HG02870 (cell line): ENCODE data around the gene SERPINA7.
"Not testable (repeated sequence)": the region's sequence is repeated elsewhere in the genome, so short reads cannot be mapped to it uniquely, and the experiment has no call there.

Source experiments
- ATAC-seq: cut with Tn5 transposase; IDR thresholded peaks from one replicate; pipeline ENCODE4 v1.9.1; 2021; ENCODE audit warnings: mild to moderate bottlenecking, moderate library complexity; ENCODE audit not compliant: unreplicated experiment

SERPINA7 gene, protein sequence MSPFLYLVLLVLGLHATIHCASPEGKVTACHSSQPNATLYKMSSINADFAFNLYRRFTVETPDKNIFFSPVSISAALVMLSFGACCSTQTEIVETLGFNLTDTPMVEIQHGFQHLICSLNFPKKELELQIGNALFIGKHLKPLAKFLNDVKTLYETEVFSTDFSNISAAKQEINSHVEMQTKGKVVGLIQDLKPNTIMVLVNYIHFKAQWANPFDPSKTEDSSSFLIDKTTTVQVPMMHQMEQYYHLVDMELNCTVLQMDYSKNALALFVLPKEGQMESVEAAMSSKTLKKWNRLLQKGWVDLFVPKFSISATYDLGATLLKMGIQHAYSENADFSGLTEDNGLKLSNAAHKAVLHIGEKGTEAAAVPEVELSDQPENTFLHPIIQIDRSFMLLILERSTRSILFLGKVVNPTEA

GRCh38 chrX:106038625-106039024, at the start of gene SERPINA7:
SERPINA7 (minus strand) TSS chrX:106038727; CDS start chrX:106037058, 1,669 bp downstream.
- no peak for ATAC-seq

- ATAC-seq: no peak
These were observed 30.5 kb upstream of the SERPINA7 start for GRCh38 chrX:106069048-106069447.

GRCh38 chrX:106050054-106050453, 11.5 kb upstream of the SERPINA7 start:
- ATAC-seq: no peak

DNA sequence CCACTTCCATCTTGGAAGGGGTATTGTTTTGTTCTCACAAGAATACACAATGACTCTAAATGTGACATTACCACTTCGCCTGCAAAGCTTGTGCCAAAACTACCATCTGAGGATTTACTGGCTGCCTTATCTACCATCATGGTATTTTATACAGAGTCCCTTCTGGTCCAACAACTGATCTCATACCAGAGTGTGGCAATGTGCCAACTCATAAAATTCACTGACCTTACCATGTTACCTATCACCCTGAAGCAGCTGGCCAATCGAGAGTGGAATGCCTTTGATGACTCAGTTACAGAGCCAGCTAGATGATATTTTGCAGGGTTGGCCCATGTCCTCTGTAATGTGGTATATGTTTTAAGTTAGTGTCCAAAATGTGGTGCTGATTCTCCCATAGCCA, 3.8 kb upstream of the SERPINA7 start:
- ATAC-seq: no peak

- no peak for ATAC-seq
These were observed 2.3 kb upstream of the SERPINA7 start for GRCh38 chrX:106040861-106041260.

DNA sequence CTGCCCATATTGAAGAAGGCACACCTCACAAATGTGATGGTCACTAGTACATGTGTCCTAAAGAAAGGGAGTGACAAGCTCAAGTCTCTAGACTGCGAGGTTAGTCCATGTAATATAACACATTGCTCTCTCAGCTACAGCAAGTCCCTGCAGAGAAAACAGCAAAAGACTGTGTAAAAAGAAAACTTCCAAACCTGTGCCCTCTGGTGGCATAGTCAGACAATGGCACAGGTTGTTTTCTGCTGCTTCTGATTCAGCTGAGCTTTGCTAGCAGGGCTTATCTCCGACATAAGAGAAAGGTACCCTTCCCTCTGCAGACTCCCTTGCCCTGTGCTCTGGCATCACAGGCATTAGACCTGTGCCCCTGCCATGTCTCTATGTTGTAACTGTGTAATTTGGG, 1.4 kb upstream of the SERPINA7 start:
- ATAC-seq: no peak

DNA sequence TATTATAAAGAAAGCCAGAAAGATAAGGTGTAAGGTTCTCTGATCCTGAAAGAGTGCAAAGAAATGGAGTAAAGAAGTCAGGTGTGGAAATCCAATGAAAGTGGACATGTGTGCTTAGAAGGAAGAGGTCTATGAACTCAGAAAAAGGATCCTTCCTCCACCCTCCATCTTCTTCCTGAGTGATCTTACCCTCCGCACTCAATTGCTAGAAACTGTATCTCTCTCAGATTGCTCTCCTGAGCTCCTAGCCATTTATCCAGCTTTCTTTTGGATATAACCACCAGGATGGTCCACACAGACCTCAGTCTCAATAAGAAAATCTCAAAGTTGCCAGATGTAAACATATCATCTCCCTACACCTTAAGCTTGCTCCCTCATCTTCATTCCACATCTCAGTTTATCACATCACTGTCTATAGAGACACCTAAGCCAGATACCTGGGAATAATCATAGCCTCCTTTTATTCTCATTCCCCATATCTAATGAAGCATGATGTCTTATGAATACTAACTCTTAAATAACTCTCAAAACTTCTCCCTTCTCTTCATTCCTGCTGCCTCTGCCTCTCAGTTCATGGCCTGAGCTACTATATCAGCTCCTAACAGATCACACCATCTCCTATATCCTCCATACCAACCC, 573 bp downstream of the SERPINA7 start:
- ATAC-seq: no peak

DNA sequence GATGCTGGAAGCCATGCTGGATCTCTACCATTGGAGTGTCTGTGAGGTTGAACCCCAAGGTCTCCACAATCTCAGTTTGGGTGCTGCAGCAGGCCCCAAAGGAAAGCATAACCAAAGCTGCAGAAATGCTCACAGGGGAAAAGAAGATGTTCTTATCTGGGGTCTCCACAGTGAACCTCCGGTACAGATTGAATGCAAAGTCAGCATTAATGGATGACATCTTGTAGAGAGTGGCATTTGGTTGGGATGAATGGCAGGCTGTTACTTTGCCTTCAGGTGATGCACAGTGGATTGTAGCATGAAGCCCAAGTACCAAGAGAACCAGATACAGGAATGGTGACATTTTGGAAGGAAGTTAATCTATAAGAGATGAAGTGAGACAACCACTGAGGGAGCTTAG, 1.8 kb downstream of the SERPINA7 start:
- no peak for ATAC-seq

GRCh38 chrX:106035064-106035463, 3.5 kb downstream of the SERPINA7 start:
- no peak for ATAC-seq

DNA sequence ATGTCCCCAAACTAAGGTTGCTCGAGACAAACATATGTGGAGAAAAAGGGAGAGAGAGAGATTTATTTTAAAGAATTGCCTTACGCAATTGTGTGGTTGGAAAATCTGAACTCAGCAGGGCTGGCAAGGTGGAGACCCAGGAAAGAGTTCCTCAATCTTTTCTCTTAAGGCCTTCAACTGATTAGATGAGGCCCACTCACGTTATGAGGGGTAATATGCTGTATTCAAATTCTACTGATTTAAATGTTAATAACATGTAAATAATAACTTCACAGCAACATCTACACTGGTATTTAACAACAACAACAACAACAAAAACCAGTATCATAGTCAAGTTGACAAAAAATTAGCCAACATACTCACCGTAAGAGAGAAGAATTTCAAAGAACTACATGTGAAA, 14.6 kb downstream of the SERPINA7 start:
- ATAC-seq: no peak

DNA sequence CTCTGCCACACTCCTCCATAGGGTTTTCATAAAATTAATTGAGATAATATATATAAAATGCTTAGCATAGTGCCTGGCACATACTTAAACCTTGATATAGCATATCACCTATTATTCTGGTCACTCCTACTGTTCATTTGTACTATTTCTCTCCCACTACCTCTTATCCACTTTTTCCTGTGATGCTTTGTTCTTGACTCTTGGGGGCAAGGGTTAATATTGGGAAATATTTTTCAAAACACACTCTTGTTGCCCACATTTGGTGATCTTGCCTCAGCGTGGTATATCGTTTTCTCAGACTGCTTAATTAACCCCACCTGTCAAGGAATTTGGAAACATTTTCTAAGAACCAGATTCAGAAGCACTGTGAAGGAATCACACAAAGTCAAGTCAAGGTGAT, 16.3 kb downstream of the SERPINA7 start:
- no peak for ATAC-seq

DNA sequence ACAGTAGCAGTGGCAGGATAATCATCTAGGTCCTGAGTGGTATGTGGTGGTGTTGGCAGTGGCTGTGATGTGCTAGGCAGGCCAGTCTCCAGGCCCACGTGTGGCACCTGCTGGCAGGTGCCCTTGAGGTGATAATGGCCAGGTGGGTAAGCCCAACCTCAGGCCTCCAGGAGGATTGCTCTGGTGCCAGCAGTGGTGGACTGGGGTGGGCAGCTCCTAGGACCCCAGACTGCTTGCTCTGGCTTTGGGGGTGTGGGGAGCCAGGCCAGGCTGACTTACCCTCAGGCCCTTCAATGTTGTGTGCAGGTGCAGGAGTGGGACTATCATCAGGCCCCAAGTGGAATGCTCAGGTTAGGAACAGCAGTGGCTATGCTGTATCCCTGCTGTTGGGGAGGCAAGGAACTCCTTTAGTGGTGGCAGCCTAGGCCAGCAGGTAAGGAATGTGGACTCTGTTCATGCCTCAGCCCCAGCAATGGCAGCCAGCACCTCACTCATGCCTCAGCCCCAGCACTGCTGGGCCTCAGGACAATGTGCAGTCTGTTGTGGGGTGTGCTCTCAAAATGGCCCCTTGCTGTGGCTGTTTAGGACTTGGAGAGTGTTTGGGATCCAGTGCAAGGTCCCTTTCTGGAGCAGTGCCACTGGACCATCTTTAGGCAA, 24.3 kb downstream of the SERPINA7 start:
- no peak for ATAC-seq

- ATAC-seq: no peak
These were observed 29.4 kb downstream of the SERPINA7 start for GRCh38 chrX:106009145-106009544.

DNA sequence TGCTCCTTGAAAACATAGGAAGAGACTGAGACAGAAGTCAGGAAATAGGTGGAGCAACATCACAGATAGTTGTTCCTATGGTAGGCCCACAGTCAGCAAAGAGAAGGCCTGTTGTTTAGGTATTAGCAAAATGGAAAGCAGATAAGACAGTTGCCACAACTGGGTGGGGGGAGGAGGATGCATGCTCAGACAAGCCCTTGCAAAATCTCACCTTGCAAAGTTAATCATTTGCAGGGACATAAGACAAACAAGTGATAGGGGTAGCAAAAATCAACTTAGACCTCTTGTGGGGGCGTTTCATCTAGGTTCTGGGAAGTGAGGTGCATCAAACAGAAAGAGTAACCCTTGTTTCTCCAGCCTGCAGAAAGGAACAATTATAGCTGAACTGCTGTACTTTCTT, 30.7 kb downstream of the SERPINA7 start:
- no peak for ATAC-seq

- ATAC-seq: no peak
These were observed 32.8 kb downstream of the SERPINA7 start for GRCh38 chrX:106005684-106006083.

- not testable (repeated sequence) for ATAC-seq
These were observed 37.9 kb downstream of the SERPINA7 start for GRCh38 chrX:106000609-106001008.

DNA sequence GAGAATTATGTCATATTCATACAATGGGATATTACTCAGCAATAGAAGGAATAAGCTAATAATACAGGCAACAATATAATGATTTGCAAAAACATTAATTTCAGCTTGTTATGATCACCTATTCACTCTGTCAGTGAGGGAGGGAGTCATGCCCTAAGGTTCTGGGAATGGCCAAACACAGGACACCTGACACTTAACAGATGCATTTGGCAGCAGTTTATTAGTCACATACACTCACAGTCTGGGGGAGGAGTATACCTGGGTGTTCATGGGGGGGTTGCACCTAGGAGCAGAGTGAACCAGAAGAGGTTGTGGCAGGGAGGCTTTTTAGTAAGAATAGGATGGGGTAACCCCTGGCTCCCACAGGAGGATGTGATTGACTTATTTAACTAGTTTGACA, 38.3 kb downstream of the SERPINA7 start:
- no peak for ATAC-seq

DNA sequence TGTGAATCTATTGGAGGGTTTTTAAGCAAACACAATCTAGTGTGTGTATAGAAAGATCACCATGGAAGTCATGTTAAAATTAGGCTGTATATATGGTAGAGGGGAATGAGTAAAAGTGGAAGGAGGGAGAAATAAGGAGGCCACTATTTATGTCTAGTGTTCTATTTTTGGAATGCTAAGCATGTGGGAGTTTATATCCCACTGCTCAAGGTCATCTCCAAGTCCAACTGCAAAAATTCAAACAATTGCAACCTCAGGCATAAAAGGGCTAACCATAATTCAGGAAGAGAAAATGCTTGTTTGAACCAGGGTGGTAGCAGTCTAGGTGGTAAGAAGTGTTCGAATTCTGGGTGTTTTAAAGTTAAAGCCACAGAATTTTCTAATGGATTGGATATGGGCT, 39.2 kb downstream of the SERPINA7 start:
- ATAC-seq: no peak

DNA sequence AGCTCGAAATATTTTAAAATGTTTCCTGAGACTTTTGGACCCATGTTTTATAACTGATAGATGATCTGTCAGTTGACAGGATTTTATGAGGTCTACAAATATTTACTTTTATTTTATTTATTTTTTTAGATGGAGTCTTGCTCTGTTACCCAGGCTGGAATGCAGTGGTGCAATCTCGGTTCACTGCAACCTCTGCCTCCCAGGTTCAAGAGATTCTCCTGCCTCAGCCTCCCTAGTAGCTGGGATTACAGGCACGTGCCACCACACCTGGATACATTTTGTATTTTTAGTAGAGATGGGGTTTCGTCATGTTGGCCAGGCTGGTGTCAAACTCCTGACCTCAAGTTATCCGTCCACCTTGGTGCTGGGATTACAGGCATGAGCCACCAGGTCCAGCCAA, 50.0 kb downstream of the SERPINA7 start:
- not testable (repeated sequence) for ATAC-seq
